ENCODE results near the gene NUS1. TPM values are rescaled to one million over a fixed set of nuclear protein-coding genes. Genes with fewer than 3 reads are reported as not detected.

The NUS1 gene
- total and polyA plus RNA-seq, 10 of the 15 experiments (the other 5 are each of a cell fraction or from before 2014, with no cell fraction given): 16.7 to 46.5 (median 22.1) TPM

GRCh38 chr6:117740605-117741004 is 65.3 kb downstream of the NUS1 start:
- POLR2A ChIA-PET: no interaction called here

More at GRCh38 chr6:117740605-117741004, 65.3 kb downstream of the NUS1 start:
- CTCF ChIA-PET: interaction anchor here (1.4 kb wide), 1 partner anchor 88 kb away, joined by 3 read pairs; no protein-coding TSS in a partner anchor
- DNase-seq (ENCODE audit: low read depth, low spot score) (no peak), FAIRE-seq (no peak), ATAC-seq (no peak)
- SMC1A ChIA-PET (ENCODE audit: uncharacterized antibody, unreplicated experiment): interaction anchor here (0.7 kb wide), 1 partner anchor 60 kb away, joined by 4 read pairs; no protein-coding TSS in a partner anchor
- Histone ChIP-seq H3K4me3 (no peak overlapping the region), H3K9ac (ENCODE audit: control insufficient read depth, insufficient read depth, low read length) (no peak overlapping the region), H3K79me2 (ENCODE audit: control insufficient read depth, insufficient read depth, low read length) (no peaks in the 10 kb centered on the region), H3K27me3 (replicated peaks in 1 of 2; ENCODE audit: control insufficient read depth in 2 of 2, insufficient read depth in 2 of 2, low read length in 1 of 2) (no peaks in the 10 kb centered on the region), H3K4me1 (ENCODE audit: control insufficient read depth, insufficient read depth, low read length) (no peaks in the 10 kb centered on the region), H3K4me2 (ENCODE audit: control insufficient read depth, insufficient read depth) (no peak overlapping the region), H4K20me1 (ENCODE audit: control insufficient read depth, insufficient read depth) (no peaks in the 10 kb centered on the region), H3K27ac (ENCODE audit: control insufficient read depth, insufficient read depth) (no peak overlapping the region), H3K9me3 (replicated peaks; ENCODE audit: control insufficient read depth, insufficient read depth, low read length) (peaks cover 2% of the 10 kb centered on the region; the same call in 2 of the 3 replicates), H2AFZ (ENCODE audit: control insufficient read depth, low read depth, low read length) (no peak overlapping the region), H3K36me3 (ENCODE audit: control insufficient read depth in 2 of 2, insufficient read depth in 2 of 2, low read length in 1 of 2) (no peaks in the 10 kb centered on the region)
- BruUV-seq (replicated peaks): no TSS peak
- in situ Hi-C loops (cut with MboI) (no loop called here), intact Hi-C loops (cut with micrococcal nuclease; ENCODE audit: unreplicated experiment) (no loop called here)
- no peak for TF ChIP-seq IKZF1 (conservative IDR thresholded peaks at IDR 0.05)
- TF ChIP-seq E2F4 (IDR thresholded peaks at IDR 0.05; ENCODE audit: low read depth, low read length): no peak
- no peak for TF ChIP-seq ZBTB11 (CRISPR knock-in tag; IDR thresholded peaks at IDR 0.05)
- no peak for TF ChIP-seq FOS (IDR thresholded peaks at IDR 0.05; ENCODE audit: borderline replicate concordance, extremely low read depth, insufficient read length)
- TF ChIP-seq ZBTB33 (IDR thresholded peaks at IDR 0.05): no peak
- no peak for TF ChIP-seq RELB (IDR thresholded peaks at IDR 0.05; ENCODE audit: low read depth)
- TF ChIP-seq BACH1 (IDR thresholded peaks at IDR 0.05; ENCODE audit: borderline replicate concordance): no peak
- RAD21 ChIA-PET (ENCODE audit: unreplicated experiment): interaction anchor here (0.9 kb wide), 1 partner anchor 63 kb away, joined by 3 read pairs; no protein-coding TSS in a partner anchor
- WGBS (ENCODE audit: insufficient coverage, insufficient replicate concordance, low lambda C conversion rate, missing lambda C conversion rate): 21% methylated on average over 2 of the region's 2 CpGs
